B cell (primary cell): ENCODE data around the gene RBBP8NL. TPM values are rescaled to one million over a fixed set of nuclear protein-coding genes. Genes with fewer than 3 reads are reported as not detected.

Source experiments
- ATAC-seq: fragments of 200-7000 bp; cut with Tn5 transposase; one replicate; pipeline ENCODE4 v1.10.0; 2021; ENCODE audit warnings: low read depth, mild to moderate bottlenecking, moderate number of reproducible peaks, moderate library complexity
- CTCF ChIA-PET: fragments of 350-600 bp; sonication (Branson Sonifier 250); formaldehyde crosslinking; loops from one replicate; lab custom pipeline; 2021; ENCODE audit warnings: antibody characterized with exemption, inconsistent platforms; lab: Charles Lee
- POLR2A ChIA-PET: fragments of 350-600 bp; sonication (Branson Sonifier 250); formaldehyde crosslinking; loops from one replicate; lab custom pipeline; 2021; ENCODE audit warnings: antibody characterized with exemption; lab: Charles Lee
- DNase-seq: peaks from one replicate; pipeline ENCODE4 v3.0.0; 2013
- H2AFZ ChIP-seq: 2 replicates; pipeline ENCODE4 v1.6.1; 2012; ENCODE audit warnings: mild to moderate bottlenecking, low read depth, low read length; ENCODE audit not compliant: insufficient read depth, poor library complexity, severe bottlenecking
- H3K27ac ChIP-seq, 2 donors: 1 replicate in 1 of 2; 2 replicates in 1 of 2; pipeline ENCODE4 v1.5.1; 2012 to 2013; ENCODE audit warnings: low read length in 2 of 2, mild to moderate bottlenecking in 2 of 2, moderate library complexity in 1 of 2
- H3K27me3 ChIP-seq, 4 experiments: fragments of 200-600 bp in 1 of 4; sonication (generic) in 1 of 4; replicated peaks in 1 of 4; 1 replicate in 2 of 4; 2 replicates in 2 of 4; pipeline versions ENCODE4 v1.6.1 to v1.7.0; 2013 to 2016; ENCODE audit warnings: low read length in 3 of 4, mild to moderate bottlenecking in 2 of 4, mixed read lengths in 1 of 4, moderate library complexity in 1 of 4; ENCODE audit not compliant: insufficient read depth in 4 of 4, control insufficient read depth in 3 of 4; ENCODE audit errors: control extremely low read depth in 1 of 4
- H3K36me3 ChIP-seq, 2 experiments: replicated peaks in 1 of 2; 1 replicate in 1 of 2; 2 replicates in 1 of 2; pipeline versions ENCODE4 v1.6.1 to v1.7.1; 2013; ENCODE audit warnings: low read length in 1 of 2; ENCODE audit not compliant: insufficient read depth in 2 of 2, control insufficient read depth in 1 of 2; ENCODE audit errors: control extremely low read depth in 1 of 2, extremely low read depth in 1 of 2
- H3K4me1 ChIP-seq, 2 donors: fragments of 200-600 bp in 1 of 2; sonication (generic) in 1 of 2; 1 replicate in 1 of 2; 2 replicates in 1 of 2; pipeline versions ENCODE4 v1.5.1 to v1.6.1; 2013 to 2017; ENCODE audit warnings: low read length in 2 of 2; ENCODE audit not compliant: control insufficient read depth in 2 of 2, insufficient read depth in 2 of 2
- H3K4me2 ChIP-seq: replicated peaks from 2 replicates; pipeline ENCODE3; 2012; ENCODE audit warnings: mild to moderate bottlenecking, low read depth, low read length; ENCODE audit not compliant: poor library complexity, severe bottlenecking
- H3K4me3 ChIP-seq, 5 experiments: fragments of 200-600 bp in 1 of 5; sonication (generic) in 1 of 5; 1 replicate in 3 of 5; 2 replicates in 2 of 5; pipeline versions ENCODE4 v1.5.1 to v1.7.0; 2011 to 2016; ENCODE audit warnings: low read length in 4 of 5, mild to moderate bottlenecking in 4 of 5, low read depth in 2 of 5, control low read depth in 1 of 5, moderate library complexity in 1 of 5; ENCODE audit not compliant: insufficient read depth in 1 of 5; ENCODE audit errors: control extremely low read depth in 1 of 5, extremely low read depth in 1 of 5
- H3K79me2 ChIP-seq: fragments of 200-600 bp; sonication (generic); one replicate; pipeline ENCODE4 v1.6.0; 2016; ENCODE audit warnings: low read length; ENCODE audit not compliant: control insufficient read depth, insufficient read depth
- H3K9ac ChIP-seq: fragments of 200-600 bp; sonication (generic); 2 replicates; pipeline ENCODE4 v1.6.1; 2017; ENCODE audit warnings: mild to moderate bottlenecking, low read length, moderate library complexity
- H3K9me3 ChIP-seq, 3 donors: one replicate each; pipeline versions ENCODE4 v1.6.1 to v1.7.1; 2013; ENCODE audit warnings: low read length in 2 of 3; ENCODE audit not compliant: control insufficient read depth in 2 of 3, insufficient read depth in 1 of 3; ENCODE audit errors: control extremely low read depth in 1 of 3
- H4K20me1 ChIP-seq: 2 replicates; pipeline ENCODE4 v1.6.0; 2012; ENCODE audit warnings: mild to moderate bottlenecking, low read length; ENCODE audit not compliant: insufficient read depth, control insufficient read depth, poor library complexity, severe bottlenecking
- H3K27ac Mint-ChIP-seq: one replicate; pipeline ENCODE4 v1.8.0; 2021; ENCODE audit warnings: mixed read lengths
- H3K27me3 Mint-ChIP-seq: one replicate; pipeline ENCODE4 v1.8.0; 2021; ENCODE audit warnings: mixed read lengths
- H3K4me1 Mint-ChIP-seq: one replicate; pipeline ENCODE4 v1.8.0; 2021; ENCODE audit warnings: mixed read lengths
- H3K4me3 Mint-ChIP-seq: one replicate; pipeline ENCODE4 v1.8.0; 2021; ENCODE audit warnings: mixed read lengths
- H3K9me3 Mint-ChIP-seq: one replicate; pipeline ENCODE4 v1.8.0; 2022; ENCODE audit warnings: mixed read lengths; ENCODE audit not compliant: insufficient read depth
- CTCF ChIP-seq: fragments of 200-600 bp; IDR thresholded peaks from one replicate; pipeline ENCODE4 v1.8.0; 2022; ENCODE audit warnings: antibody characterized with exemption, mild to moderate bottlenecking
- EZH2 ChIP-seq: IDR thresholded peaks from 2 replicates; pipeline ENCODE4 v1.6.1; 2012; ENCODE audit warnings: borderline replicate concordance, low read depth, mild to moderate bottlenecking, moderate library complexity, low read length; ENCODE audit not compliant: insufficient read depth, poor library complexity, severe bottlenecking
- WGBS: methylation state at CpG from one replicate; pipeline ENCODE4 v1.1.5; 2013; ENCODE audit warnings: missing lambda C conversion rate; ENCODE audit not compliant: insufficient coverage; 5-methylcytosine and 5-hydroxymethylcytosine counted together
- intact Hi-C: fragments of 100-400 bp; cut with micrococcal nuclease; formaldehyde crosslinking; loops from one replicate; pipeline ENCODE4 v1.10.0; 2022
- polyA plus RNA-seq: library from polyadenylated mRNA; depleted of rRNA; stranded (reverse); fragments of >200 nt; gene quantifications from 2 replicates; pipeline ENCODE4 v1.2.3, GENCODE V29; 2012
- total RNA-seq, 2 donors: library from RNA; stranded (reverse); fragments of 120-200 nt in 1 of 2; gene quantifications; 1 replicate in 1 of 2; 2 replicates in 1 of 2; pipeline versions ENCODE4 v1.2.3 to v1.2.4, GENCODE V29; 2013 to 2022

The RBBP8NL gene
- total and polyA plus RNA-seq, 2 donors (not counting 1 experiment from before 2014, with no cell fraction given), result not detected

GRCh38 chr20:62463651-62464424 is 36.5 kb upstream of the RBBP8NL start:
- Histone ChIP-seq H3K27me3 (peaks cover 0 to 5% (median 2%) of the 10 kb centered on the region in 4 experiments), H4K20me1 (no peaks in the 10 kb centered on the region), H3K36me3 (no peaks in the 10 kb centered on the region), H3K27ac (no peak overlapping the region), H3K4me2 (no peak overlapping the region), H3K79me2 (no peaks in the 10 kb centered on the region), H3K4me1 (no peaks in the 10 kb centered on the region), H3K9me3 (peaks cover 0 to 2% (median 0%) of the 10 kb centered on the region in 3 donors), H2AFZ (no peak overlapping the region), H3K9ac (no peak overlapping the region), H3K4me3 (no peak overlapping the region)
- TF ChIP-seq EZH2, result no peak
- no peak for TF ChIP-seq CTCF
- Mint-ChIP-seq H3K27me3 (no peaks in the 10 kb centered on the region), H3K4me1 (no peaks in the 10 kb centered on the region), H3K4me3 (no peak overlapping the region), H3K9me3 (no peaks in the 10 kb centered on the region), H3K27ac (no peak overlapping the region)
- POLR2A ChIA-PET, result no interaction called here
- DNase-seq (no peak), ATAC-seq (no peak)
- intact Hi-C loops, result no loop called here
- CTCF ChIA-PET, result no interaction called here
- WGBS, result 90% methylated on average over 21 of the region's 25 CpGs

DNA sequence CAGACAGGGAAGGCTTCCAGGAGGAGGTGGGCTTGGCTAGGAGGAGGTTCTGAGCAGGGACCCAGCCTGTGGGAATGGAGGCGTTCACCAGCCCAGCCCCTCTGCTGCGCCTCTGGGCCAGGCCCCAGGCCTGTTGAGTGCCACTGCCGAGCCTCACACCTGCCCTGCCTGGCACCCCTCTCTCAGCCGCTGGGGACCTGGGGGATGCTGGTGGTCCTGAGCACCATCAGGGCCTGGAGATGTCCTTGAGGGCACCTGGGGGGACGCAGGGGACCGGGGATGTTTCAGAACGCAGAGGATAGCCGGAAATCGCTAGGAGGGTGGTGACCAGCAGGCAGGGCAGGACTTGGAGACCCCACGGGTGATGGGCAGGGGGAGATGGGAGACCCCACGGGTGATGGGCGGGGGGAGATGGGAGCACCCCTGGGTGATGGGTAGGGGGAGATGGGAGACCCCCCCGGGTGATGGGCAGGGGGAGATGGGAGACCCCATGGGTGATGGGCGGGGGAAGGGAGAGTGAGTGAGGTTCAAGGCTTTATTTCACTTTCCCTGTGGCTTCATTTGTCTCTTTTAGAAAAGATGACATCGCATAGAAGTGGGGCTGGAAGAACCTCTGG is 35.7 kb upstream of the RBBP8NL start:
- no peak overlapping the region for H2AFZ ChIP-seq
- H3K4me2 ChIP-seq, result no peak overlapping the region
- no peak overlapping the region for H3K27ac ChIP-seq
- ChIA-PET POLR2A (no interaction called here), CTCF (no interaction called here)
- no peak for TF ChIP-seq EZH2
- TF ChIP-seq CTCF, result no peak
- H3K9me3 Mint-ChIP-seq, result no peaks in the 10 kb centered on the region
- no peaks in the 10 kb centered on the region for H3K36me3 ChIP-seq
- intact Hi-C loops, result no loop called here
- 76% methylated on average over 15 of the region's 15 CpGs for WGBS
- H3K4me1 ChIP-seq, result no peaks in the 10 kb centered on the region
- no peak for ATAC-seq
- DNase-seq, result no peak
- peaks cover 0 to 2% (median 0%) of the 10 kb centered on the region in 3 donors for H3K9me3 ChIP-seq
- H3K4me3 Mint-ChIP-seq, result no peak overlapping the region
- no peaks in the 10 kb centered on the region for H3K4me1 Mint-ChIP-seq
- peaks cover 0 to 4% (median 1%) of the 10 kb centered on the region in 4 experiments for H3K27me3 ChIP-seq
- H4K20me1 ChIP-seq, result no peaks in the 10 kb centered on the region
- H3K79me2 ChIP-seq, result no peaks in the 10 kb centered on the region
- no peaks in the 10 kb centered on the region for H3K27me3 Mint-ChIP-seq
- H3K9ac ChIP-seq, result no peak overlapping the region
- no peak overlapping the region for H3K4me3 ChIP-seq
- H3K27ac Mint-ChIP-seq, result no peak overlapping the region
